H1 (cell line): ENCODE data around the gene SAMD7. TPM values are rescaled to one million over a fixed set of nuclear protein-coding genes. Genes with fewer than 3 reads are reported as not detected.

ENCODE experiments used
- CTCF ChIA-PET: fragments of 300-600 bp; sonication (Branson Sonifier 250); formaldehyde crosslinking; loops from one replicate; lab custom pipeline; 2021; ENCODE audit not compliant: partially characterized antibody; lab: Charles Lee
- POLR2A ChIA-PET: fragments of 300-600 bp; sonication (Branson Sonifier 250); formaldehyde crosslinking; loops from one replicate; lab custom pipeline; 2021; ENCODE audit warnings: inconsistent platforms; ENCODE audit not compliant: partially characterized antibody; lab: Charles Lee
- DNase-seq, 2 experiments: peaks; one replicate each; pipeline versions ENCODE4 v3.0.0 to v3.0.0-alpha.2; 2010 to 2022; ENCODE audit warnings: low spot score in 2 of 2, low read depth in 1 of 2, mixed read lengths in 1 of 2
- FAIRE-seq: peaks from 2 replicates; lab custom pipeline; 2011; peaks lifted over from hg19 to GRCh38; lab: Jason Lieb, UNC
- H2AFZ ChIP-seq: 2 replicates; pipeline ENCODE4 v1.8.1; 2012; ENCODE audit warnings: low read length, inconsistent platforms
- H2AK5ac ChIP-seq: 2 replicates; pipeline ENCODE4 v1.6.1; 2013; ENCODE audit warnings: low read depth, low read length
- H2BK120ac ChIP-seq: replicated peaks from 2 replicates; pipeline ENCODE3; 2013; ENCODE audit warnings: low read depth, low read length, inconsistent platforms
- H2BK12ac ChIP-seq: 2 replicates; pipeline ENCODE4 v1.6.1; 2013; ENCODE audit warnings: low read depth, low read length
- H2BK15ac ChIP-seq: 2 replicates; pipeline ENCODE4 v1.6.1; 2013; ENCODE audit warnings: low read length
- H2BK20ac ChIP-seq: 2 replicates; pipeline ENCODE4 v1.6.1; 2013; ENCODE audit warnings: low read length
- H2BK5ac ChIP-seq: 2 replicates; pipeline ENCODE4 v1.6.1; 2013; ENCODE audit warnings: low read depth, low read length
- H3K14ac ChIP-seq: 2 replicates; pipeline ENCODE4 v1.6.1; 2013; ENCODE audit warnings: inconsistent platforms; ENCODE audit not compliant: insufficient read length
- H3K18ac ChIP-seq: 2 replicates; pipeline ENCODE4 v1.6.1; 2013; ENCODE audit warnings: low read length; ENCODE audit errors: extremely low read depth
- H3K23ac ChIP-seq: 2 replicates; pipeline ENCODE4 v1.6.1; 2013; ENCODE audit warnings: inconsistent platforms; ENCODE audit not compliant: insufficient read length
- H3K23me2 ChIP-seq: 2 replicates; pipeline ENCODE4 v1.6.1; 2013; ENCODE audit warnings: low read depth, low read length
- H3K27ac ChIP-seq: 2 replicates; pipeline ENCODE4 v1.6.1; 2011; ENCODE audit warnings: low read depth, low read length, inconsistent platforms
- H3K27me3 ChIP-seq, 4 experiments: replicated peaks in 1 of 4; 1 replicate in 1 of 4; 2 replicates in 3 of 4; pipeline versions ENCODE4 v1.6.1 to v1.8.1; 2011 to 2013; ENCODE audit warnings: low read length in 3 of 4, mild to moderate bottlenecking in 3 of 4, inconsistent platforms in 2 of 4, mixed read lengths in 2 of 4, moderate library complexity in 1 of 4; ENCODE audit not compliant: control insufficient read depth in 3 of 4, insufficient read depth in 3 of 4; ENCODE audit errors: extremely low read depth in 1 of 4
- H3K36me3 ChIP-seq, 4 experiments: 2 replicates each; pipeline versions ENCODE4 v1.6.1 to v1.8.1; 2011 to 2013; ENCODE audit warnings: mild to moderate bottlenecking in 4 of 4, low read length in 3 of 4, moderate library complexity in 2 of 4, control low read depth in 1 of 4, inconsistent platforms in 1 of 4; ENCODE audit not compliant: insufficient read depth in 4 of 4, control insufficient read depth in 2 of 4
- H3K4ac ChIP-seq: replicated peaks from 2 replicates; pipeline ENCODE3; 2013; ENCODE audit warnings: low read length, low read depth, mixed read lengths, inconsistent platforms; ENCODE audit not compliant: insufficient read length
- H3K4me1 ChIP-seq, 4 experiments: replicated peaks in 1 of 4; 1 replicate in 1 of 4; 2 replicates in 3 of 4; pipeline versions ENCODE4 v1.6.1 to v1.8.1; 2011 to 2013; ENCODE audit warnings: low read length in 3 of 4, inconsistent platforms in 2 of 4, mixed read lengths in 1 of 4; ENCODE audit not compliant: insufficient read depth in 4 of 4, control insufficient read depth in 3 of 4
- H3K4me2 ChIP-seq, 2 experiments: 2 replicates each; pipeline versions ENCODE4 v1.6.1 to v1.8.1; 2011 to 2013; ENCODE audit warnings: low read depth in 2 of 2, low read length in 2 of 2, control low read depth in 1 of 2, inconsistent platforms in 1 of 2, mild to moderate bottlenecking in 1 of 2; ENCODE audit not compliant: insufficient read depth in 1 of 2
- H3K4me3 ChIP-seq, 4 experiments: fragments of 200-600, 300-600 bp in 1 of 4; sonication (generic), shearing (Covaris generic), sonication (Bioruptor Twin) in 1 of 4; 2 replicates each; pipeline versions ENCODE4 v1.5.1 to v1.8.1; 2011 to 2016; ENCODE audit warnings: low read length in 4 of 4, low read depth in 3 of 4, control low read depth in 2 of 4, inconsistent platforms in 2 of 4, mild to moderate bottlenecking in 2 of 4, mixed read lengths in 1 of 4, moderate library complexity in 1 of 4; ENCODE audit not compliant: insufficient read depth in 2 of 4; ENCODE audit errors: extremely low read depth in 1 of 4
- H3K56ac ChIP-seq: replicated peaks from 2 replicates; pipeline ENCODE3; 2013; ENCODE audit warnings: low read depth, mild to moderate bottlenecking, mixed read lengths, low read length, inconsistent platforms; ENCODE audit not compliant: insufficient read length
- H3K79me1 ChIP-seq: 2 replicates; pipeline ENCODE4 v1.6.1; 2013; ENCODE audit warnings: low read depth, low read length, control low read depth
- H3K79me2 ChIP-seq, 2 experiments: 2 replicates each; pipeline versions ENCODE4 v1.6.1 to v1.8.1; 2012 to 2013; ENCODE audit warnings: low read length in 2 of 2, mild to moderate bottlenecking in 2 of 2, inconsistent platforms in 1 of 2; ENCODE audit not compliant: insufficient read depth in 2 of 2, control insufficient read depth in 1 of 2
- H3K9ac ChIP-seq, 4 experiments: replicated peaks in 1 of 4; 1 replicate in 1 of 4; 2 replicates in 3 of 4; pipeline versions ENCODE4 v1.6.1 to v1.8.1; 2011 to 2013; ENCODE audit warnings: low read depth in 3 of 4, low read length in 3 of 4, control low read depth in 2 of 4, mild to moderate bottlenecking in 2 of 4, moderate library complexity in 2 of 4, inconsistent platforms in 1 of 4; ENCODE audit errors: extremely low read depth in 1 of 4
- H3K9me3 ChIP-seq, 2 experiments: 2 replicates each; pipeline versions ENCODE4 v1.6.1 to v1.8.1; 2012 to 2013; ENCODE audit warnings: mild to moderate bottlenecking in 2 of 2, moderate library complexity in 2 of 2, control low read depth in 1 of 2, inconsistent platforms in 1 of 2, low read depth in 1 of 2, low read length in 1 of 2, mixed read lengths in 1 of 2; ENCODE audit not compliant: insufficient read depth in 2 of 2
- H4K20me1 ChIP-seq, 2 experiments: replicated peaks in 1 of 2; 2 replicates each; pipeline versions ENCODE3 to v1.8.1; 2011 to 2013; ENCODE audit warnings: inconsistent platforms in 2 of 2, low read length in 2 of 2, mild to moderate bottlenecking in 1 of 2; ENCODE audit not compliant: insufficient read depth in 2 of 2, control insufficient read depth in 1 of 2
- H4K5ac ChIP-seq: 2 replicates; pipeline ENCODE4 v1.6.1; 2013; ENCODE audit warnings: low read length, low read depth, mixed read lengths, inconsistent platforms; ENCODE audit not compliant: insufficient read length
- H4K8ac ChIP-seq: 2 replicates; pipeline ENCODE4 v1.8.0; 2013; ENCODE audit warnings: mild to moderate bottlenecking, moderate library complexity, low read length, inconsistent platforms; ENCODE audit not compliant: insufficient read depth; ENCODE audit errors: extremely low read depth
- H4K91ac ChIP-seq: replicated peaks from 2 replicates; pipeline ENCODE3; 2013; ENCODE audit warnings: low read length, mixed read lengths, inconsistent platforms; ENCODE audit not compliant: insufficient read length
- CREB1 ChIP-seq: IDR thresholded peaks from 2 replicates; pipeline ENCODE4 v1.6.1; 2012; ENCODE audit warnings: inconsistent platforms
- PHF8 ChIP-seq: fragments of 200-600 bp; sonication (generic); conservative IDR thresholded peaks from 2 replicates; pipeline ENCODE4 v1.7.1; 2012; ENCODE audit warnings: low read depth, mild to moderate bottlenecking, inconsistent platforms, low read length, moderate library complexity
- POLR2AphosphoS5 ChIP-seq: IDR thresholded peaks from 2 replicates; pipeline ENCODE4 v1.6.1; 2011; ENCODE audit warnings: low read depth, low read length
- SIRT6 ChIP-seq: IDR thresholded peaks from one replicate; pipeline ENCODE4 v1.7.1; 2012; ENCODE audit warnings: low read length, inconsistent platforms
- SP4 ChIP-seq: IDR thresholded peaks from 2 replicates; pipeline ENCODE4 v1.6.1; 2012; ENCODE audit warnings: low read length, inconsistent platforms
- TEAD4 ChIP-seq: IDR thresholded peaks from 2 replicates; pipeline ENCODE4 v1.6.1; 2012; ENCODE audit warnings: low read depth, low read length, inconsistent platforms, mixed read lengths
- ZNF274 ChIP-seq: IDR thresholded peaks from 2 replicates; pipeline ENCODE4 v1.7.0; 2012; ENCODE audit warnings: low read length, borderline replicate concordance; ENCODE audit errors: extremely low read depth
- WGBS, 2 experiments: shearing (Covaris generic) in 1 of 2; methylation state at CpG; one replicate each; pipeline versions ENCODE4 v1.1.6 to v1.1.7; 2013 to 2015; ENCODE audit warnings: low lambda C conversion rate in 2 of 2, mixed read lengths in 2 of 2, inconsistent platforms in 1 of 2, low coverage in 1 of 2, missing lambda C conversion rate in 1 of 2; ENCODE audit not compliant: insufficient replicate concordance in 2 of 2, insufficient coverage in 1 of 2, insufficient read length in 1 of 2; ENCODE audit errors: extremely low coverage in 1 of 2, missing lambda C conversion rate in 1 of 2; 5-methylcytosine and 5-hydroxymethylcytosine counted together
- polyA plus RNA-seq, 7 experiments: library from polyadenylated mRNA; depleted of rRNA in 3 of 7; stranded (reverse) in 5 of 7; unstranded in 2 of 7; fragments of >200 nt in 5 of 7; fragments of 200-250 nt in 2 of 7; gene quantifications; 1 replicate in 5 of 7; 2 replicates in 1 of 7; 4 replicates in 1 of 7; pipeline versions ENCODE4 v1.2.1 to v1.2.3, GENCODE V29; 2011 to 2013; ENCODE audit warnings: missing spikeins in 2 of 7, mixed read lengths in 2 of 7
- total RNA-seq: library from RNA; stranded (reverse); fragmentation: NEBNext Ultra II Directional; extraction: Animal tissue kit (Norgen Biotek cat#: 25700); gene quantifications from 2 replicates; pipeline ENCODE4 v1.2.1, GENCODE V29; 2021

Gene SAMD7
- total and polyA plus RNA-seq, 2 of the 8 experiments (the other 6 are each of a cell fraction or from before 2014, with no cell fraction given): not detected

DNA sequence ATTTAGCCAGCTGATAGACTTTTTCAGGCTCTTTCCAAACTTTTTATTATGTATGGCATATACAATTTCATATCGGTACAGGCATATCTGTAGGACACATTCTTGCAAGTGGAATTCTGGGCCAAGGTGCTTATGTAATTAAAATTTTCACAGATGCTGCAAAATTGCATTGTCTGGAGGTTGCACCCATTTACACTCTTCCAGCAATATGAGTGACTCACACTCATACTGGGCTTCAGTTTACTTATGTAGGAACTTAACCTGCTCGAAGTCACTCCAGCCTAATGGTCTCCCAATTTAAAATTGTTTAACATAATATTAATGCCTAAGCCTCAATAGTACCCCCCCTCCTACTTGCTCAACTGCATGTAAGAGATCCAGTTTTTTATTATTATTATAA lies 44.0 kb downstream of the SAMD7 start:
- 91% methylated on average over 2 of the region's 2 CpGs; no CpG with 5 or more reads in 1 of the 2 experiments for WGBS, 2 experiments
- Histone ChIP-seq H3K23me2 (no peaks in the 10 kb centered on the region), H2BK15ac (no peak overlapping the region), H3K79me1 (no peaks in the 10 kb centered on the region), H3K14ac (no peak overlapping the region), H3K79me2 (no peaks in the 10 kb centered on the region), H3K4me1 (no peaks in the 10 kb centered on the region), H4K91ac (no peak overlapping the region), H2BK20ac (no peak overlapping the region), H2BK120ac (no peak overlapping the region), H3K4me2 (no peak overlapping the region), H2AK5ac (no peak overlapping the region), H3K9me3 (no peaks in the 10 kb centered on the region), H2AFZ (no peak overlapping the region), H3K56ac (no peak overlapping the region), H3K36me3 (no peaks in the 10 kb centered on the region), H4K5ac (no peak overlapping the region), H3K27ac (no peak overlapping the region), H4K20me1 (no peaks in the 10 kb centered on the region), H3K4me3 (no peak overlapping the region), H3K4ac (no peak overlapping the region), H3K18ac (no peak overlapping the region), H3K23ac (no peak overlapping the region), H4K8ac (no peak overlapping the region), H2BK12ac (no peak overlapping the region), H3K9ac (no peak overlapping the region), H3K27me3 (no peaks in the 10 kb centered on the region), H2BK5ac (no peak overlapping the region)
- TF ChIP-seq CREB1 (no peak), SIRT6 (no peak), SP4 (no peak), ZNF274 (no peak), TEAD4 (no peak), PHF8 (no peak), POLR2AphosphoS5 (no peak)
- DNase-seq (no peak), FAIRE-seq (no peak)
- POLR2A ChIA-PET: no interaction called here
- CTCF ChIA-PET: interaction anchor here (1.3 kb wide), 1 partner anchor 124 kb away, joined by 3 read pairs; no protein-coding TSS in a partner anchor
